ENCODE measurements around the gene SZRD1. TPM values are rescaled to one million over a fixed set of nuclear protein-coding genes. Genes with fewer than 3 reads are reported as not detected.

The SZRD1 gene
- total and polyA plus RNA-seq, 8 donors = 24.9 to 53.5 (median 36.5) TPM

- FAIRE-seq (no peak), DNase-seq (no peak), ATAC-seq (no peak)
- Histone ChIP-seq H3K4me1 (peaks cover 0 to 8% (median 0%) of the 10 kb centered on the region in 3 donors), H3K4me3 (no peak overlapping the region), H3K36me3 (peaks cover 0 to 17% (median 13%) of the 10 kb centered on the region in 3 donors), H3K9me3 (no peaks in the 10 kb centered on the region), H3K27ac (no peak overlapping the region), H3K27me3 (no peaks in the 10 kb centered on the region)
- WGBS, 2 donors = 88 to 89% methylated on average over 14 of the region's 14 CpGs
- intact Hi-C loops (cut with DNase I) = no loop called here
- no peak for TF ChIP-seq CTCF (IDR thresholded peaks at IDR 0.05)
Measured at GRCh38 chr1:16443975-16444770, 77.1 kb downstream of the SZRD1 start.

DNA sequence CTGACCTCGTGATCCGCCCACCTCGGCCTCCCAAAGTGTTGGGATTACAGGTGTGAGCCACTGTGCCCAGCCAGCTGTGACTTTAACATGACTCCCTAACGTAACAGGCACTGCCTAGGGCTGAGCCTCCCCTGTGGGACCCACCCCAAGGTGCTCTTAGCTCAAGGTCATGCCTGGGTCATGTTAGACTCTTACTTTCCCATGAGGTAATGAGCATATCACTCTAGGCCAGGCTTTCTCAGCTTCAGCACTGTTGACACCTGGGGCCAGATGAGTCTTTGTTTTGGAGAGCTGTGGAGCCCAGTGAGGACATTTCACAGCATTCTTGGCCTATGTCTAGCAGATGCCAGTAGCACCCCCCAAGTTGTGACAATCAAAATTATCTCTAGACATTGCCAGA, 78.0 kb downstream of the SZRD1 start:
- Histone ChIP-seq H3K4me1 (peaks cover 0 to 8% (median 0%) of the 10 kb centered on the region in 3 donors), H3K4me3 (no peak overlapping the region), H3K9me3 (no peaks in the 10 kb centered on the region), H3K36me3 (peaks cover 0 to 21% (median 18%) of the 10 kb centered on the region in 3 donors), H3K27me3 (no peaks in the 10 kb centered on the region), H3K27ac (no peak overlapping the region)
- intact Hi-C loops (cut with DNase I) = no loop called here
- DNase-seq (no peak), ATAC-seq (no peak), FAIRE-seq (no peak)
- TF ChIP-seq CTCF (IDR thresholded peaks at IDR 0.05) = no peak
- 86 to 89% methylated on average over 4 of the region's 4 CpGs for WGBS, 2 donors

DNA sequence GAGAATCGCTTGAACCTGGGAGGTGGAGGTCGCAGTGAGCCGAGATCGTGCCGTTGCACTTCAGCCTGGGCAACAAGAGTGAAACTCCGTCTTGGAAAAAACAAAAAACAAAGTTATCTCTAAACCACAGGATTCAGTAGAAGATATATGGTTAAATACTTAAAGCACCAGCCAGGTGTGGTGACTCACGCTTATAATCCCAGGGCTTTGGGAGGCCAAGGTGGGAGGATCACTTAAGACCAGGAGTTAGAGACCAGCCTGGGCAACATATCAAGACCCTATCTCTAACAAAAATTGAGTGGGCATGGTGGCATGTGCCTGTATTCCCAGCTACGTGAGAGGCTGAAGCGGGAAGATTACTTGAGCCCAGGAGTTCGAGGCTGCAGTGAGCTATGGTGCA, 79.1 kb downstream of the SZRD1 start:
- no peak for ATAC-seq
- Histone ChIP-seq H3K27ac (no peak overlapping the region), H3K9me3 (no peaks in the 10 kb centered on the region), H3K36me3 (peaks cover 0 to 21% (median 21%) of the 10 kb centered on the region in 3 donors), H3K27me3 (no peaks in the 10 kb centered on the region), H3K4me3 (no peak overlapping the region), H3K4me1 (peaks cover 0 to 8% (median 0%) of the 10 kb centered on the region in 3 donors)
- no peak for DNase-seq
- 90 to 98% methylated on average over 10 of the region's 10 CpGs for WGBS, 2 donors
- no peak for FAIRE-seq
- intact Hi-C loops (cut with DNase I) = no loop called here
- TF ChIP-seq CTCF (IDR thresholded peaks at IDR 0.05) = no peak

GRCh38 chr1:16447641-16448040, 80.6 kb downstream of the SZRD1 start:
- no peaks in the 10 kb centered on the region for H3K27me3 ChIP-seq
- no peak overlapping the region for H3K27ac ChIP-seq
- no peak for FAIRE-seq
- intact Hi-C loops (cut with DNase I) = no loop called here
- peaks cover 0 to under 1% (median 0%) of the 10 kb centered on the region in 3 donors for H3K4me1 ChIP-seq
- peaks cover 0 to 21% (median 21%) of the 10 kb centered on the region in 3 donors for H3K36me3 ChIP-seq
- no peaks in the 10 kb centered on the region for H3K9me3 ChIP-seq
- ATAC-seq = no peak
- no peak overlapping the region for H3K4me3 ChIP-seq
- no peak for DNase-seq
- TF ChIP-seq CTCF (IDR thresholded peaks at IDR 0.05) = no peak
- WGBS, 2 donors = 93 to 94% methylated on average over 9 of the region's 9 CpGs

Other genes starting within 250 kb of the SZRD1 start
- gene EPHA2, start 211.2 kb upstream of the SZRD1 start, total RNA-seq = 10 to 100 TPM in 3 of 6 donors, 1 to 10 TPM in 3; 6.5 to 11.8 (median 10.1) TPM
- gene EPHA2, start 211.2 kb upstream of the SZRD1 start, polyA plus RNA-seq = 10 to 100 TPM; 13.8 to 17.1 TPM
- gene ARHGEF19, start 154.6 kb upstream of the SZRD1 start, total RNA-seq = 10 to 100 TPM in 2 of 6 donors, 1 to 10 TPM in 4; 5.0 to 10.7 (median 7.9) TPM
- 10 to 100 TPM; 15.6 to 17.1 TPM for gene ARHGEF19, start 154.6 kb upstream of the SZRD1 start, polyA plus RNA-seq
- 1 to 10 TPM; 3.3 to 9.1 (median 4.0) TPM for gene CPLANE2, start 130.1 kb upstream of the SZRD1 start, total RNA-seq
- 1 to 10 TPM; 2.2 to 4.0 TPM for gene CPLANE2, start 130.1 kb upstream of the SZRD1 start, polyA plus RNA-seq
- gene FBXO42, start 14.8 kb upstream of the SZRD1 start, total RNA-seq = 10 to 100 TPM in 2 of 6 donors, 1 to 10 TPM in 4; 7.4 to 11.9 (median 8.8) TPM
- 10 to 100 TPM; 10.4 to 11.1 TPM for gene FBXO42, start 14.8 kb upstream of the SZRD1 start, polyA plus RNA-seq
- under 1 TPM in 1 of 6 donors, not detected in 5; 0.90 TPM for gene SPATA21, start 70.2 kb downstream of the SZRD1 start, total RNA-seq
- under 1 TPM; 0.53 to 0.77 TPM for gene SPATA21, start 70.2 kb downstream of the SZRD1 start, polyA plus RNA-seq
- 10 to 100 TPM; 11.9 to 37.8 (median 14.1) TPM for gene NECAP2, start 73.5 kb downstream of the SZRD1 start, total RNA-seq
- gene NECAP2, start 73.5 kb downstream of the SZRD1 start, polyA plus RNA-seq = 10 to 100 TPM; 18.5 to 20.0 TPM
- 1,000 to 10,000 TPM in 4 of 6 donors, 100 to 1,000 TPM in 2; 687 to 5,169 (median 2,340) TPM for gene RNU1-1, start 147.0 kb downstream of the SZRD1 start, total RNA-seq
- gene RNU1-1, start 147.0 kb downstream of the SZRD1 start, polyA plus RNA-seq = not detected
- gene NBPF1, start 246.3 kb downstream of the SZRD1 start, total RNA-seq = 10 to 100 TPM; 12.4 to 32.2 (median 14.3) TPM
- gene NBPF1, start 246.3 kb downstream of the SZRD1 start, polyA plus RNA-seq = 1 to 10 TPM; 4.0 to 5.8 TPM